K562 (cell line): ENCODE measurements around the gene MAN1A1. TPM values are rescaled to one million over a fixed set of nuclear protein-coding genes. Genes with fewer than 3 reads are reported as not detected.
A peak's percentile ranks its signal among the peaks of the same experiment; 100 is the strongest.

ENCODE experiments used
- ATAC-seq: fragments of 200-7000 bp; cut with Tn5 transposase; 3 replicates; pipeline ENCODE4 v1.9.1; 2020; ENCODE audit warnings: moderate library complexity
- BruUV-seq: library from RNA; stranded (reverse); fragments of 400-500 nt; replicated peaks from 2 replicates; lab custom pipeline; 2021; lab: Mats Ljungman, UMichigan
- CTCF ChIA-PET: fragments of 300-600 bp; formaldehyde crosslinking; extraction: SDS; loops from one replicate; lab custom pipeline; 2021; ENCODE audit warnings: low intra/inter-chr PET ratio; lab: Yijun Ruan, JAX
- POLR2A ChIA-PET: fragments of 300-600, 350-650 bp; sonication (Branson Sonifier 250); formaldehyde crosslinking; extraction: SDS; loops from one replicate; lab custom pipeline; 2021; ENCODE audit warnings: antibody characterized with exemption, inconsistent platforms; lab: Yijun Ruan, JAX
- DNase-seq, 4 experiments: peaks; one replicate each; pipeline versions ENCODE4 v3.0.0 to v3.0.0-alpha.2; 2011 to 2018; ENCODE audit warnings: low spot score in 3 of 4, mixed read lengths in 3 of 4; ENCODE audit errors: extremely low read depth in 1 of 4
- FAIRE-seq: peaks from 2 replicates; lab custom pipeline; 2011; peaks lifted over from hg19 to GRCh38; lab: Jason Lieb, UNC
- H2AFZ ChIP-seq: 2 replicates; pipeline ENCODE4 v1.6.0; 2011; ENCODE audit warnings: low read depth, low read length, control low read depth, inconsistent platforms
- H3K27ac ChIP-seq: fragments of 200-600 bp; 3 replicates; pipeline ENCODE4 v1.8.0; 2011; ENCODE audit warnings: low read depth, mild to moderate bottlenecking, control low read depth, inconsistent platforms, low read length, moderate library complexity, mixed read lengths; ENCODE audit errors: extremely low read depth
- H3K27me3 ChIP-seq, 2 experiments: fragments of 300-600 bp in 1 of 2; 2 replicates in 1 of 2; 3 replicates in 1 of 2; pipeline versions ENCODE4 v1.6.0 to v1.8.0; 2011; ENCODE audit warnings: inconsistent platforms in 2 of 2, low read length in 2 of 2, mild to moderate bottlenecking in 1 of 2, mixed read lengths in 1 of 2, moderate library complexity in 1 of 2; ENCODE audit not compliant: control insufficient read depth in 2 of 2, insufficient read depth in 2 of 2
- H3K36me3 ChIP-seq: fragments of 300-600 bp; 3 replicates; pipeline ENCODE4 v1.8.0; 2011; ENCODE audit warnings: mild to moderate bottlenecking, low read length, inconsistent platforms; ENCODE audit not compliant: control insufficient read depth, insufficient read depth
- H3K4me1 ChIP-seq, 2 experiments: fragments of 200-600 bp in 1 of 2; replicated peaks in 1 of 2; 2 replicates in 1 of 2; 3 replicates in 1 of 2; pipeline versions ENCODE4 v1.5.1 to v1.8.0; 2011; ENCODE audit warnings: inconsistent platforms in 2 of 2, low read length in 2 of 2, mild to moderate bottlenecking in 1 of 2, mixed read lengths in 1 of 2, moderate library complexity in 1 of 2; ENCODE audit not compliant: control insufficient read depth in 2 of 2, insufficient read depth in 2 of 2
- H3K4me2 ChIP-seq: 2 replicates; pipeline ENCODE4 v1.6.1; 2011; ENCODE audit warnings: low read length, control low read depth, inconsistent platforms, mixed read lengths; ENCODE audit not compliant: insufficient read depth
- H3K4me3 ChIP-seq: fragments of 200-600 bp; sonication (generic), shearing (Covaris generic); 2 replicates; pipeline ENCODE4 v1.5.1; 2016; ENCODE audit warnings: control low read depth, inconsistent platforms
- H3K79me2 ChIP-seq: fragments of 200-600 bp; 3 replicates; pipeline ENCODE4 v1.8.0; 2011; ENCODE audit warnings: low read length, inconsistent platforms; ENCODE audit not compliant: control insufficient read depth, insufficient read depth
- H3K9ac ChIP-seq, 2 experiments: 2 replicates each; pipeline versions ENCODE4 v1.6.0 to v1.6.1; 2011; ENCODE audit warnings: low read depth in 2 of 2, low read length in 2 of 2, control low read depth in 1 of 2, inconsistent platforms in 1 of 2, mild to moderate bottlenecking in 1 of 2, mixed read lengths in 1 of 2; ENCODE audit not compliant: insufficient read depth in 1 of 2
- H3K9me1 ChIP-seq: one replicate; pipeline ENCODE4 v1.6.0; 2011; ENCODE audit warnings: inconsistent platforms, mild to moderate bottlenecking, low read length, moderate library complexity; ENCODE audit not compliant: control insufficient read depth, insufficient read depth
- H3K9me3 ChIP-seq: replicated peaks from 2 replicates; pipeline ENCODE4 v1.5.1; 2011; ENCODE audit warnings: low read depth, low read length, inconsistent platforms; ENCODE audit not compliant: control insufficient read depth, insufficient read depth
- H4K20me1 ChIP-seq: replicated peaks from 2 replicates; pipeline ENCODE4 v1.6.1; 2011; ENCODE audit warnings: low read length, inconsistent platforms, mixed read lengths; ENCODE audit not compliant: control insufficient read depth, insufficient read depth
- EP300 ChIP-seq: IDR thresholded peaks from 2 replicates; pipeline ENCODE4 v1.6.1; 2012; ENCODE audit warnings: low read length, improper control_type of control experiment
- ILF3 ChIP-seq: fragments of 450-650 bp; IDR thresholded peaks from 2 replicates; pipeline ENCODE4 v1.6.1; 2018; ENCODE audit warnings: antibody characterized with exemption, mild to moderate bottlenecking, moderate library complexity, borderline replicate concordance
- KAT2B ChIP-seq: IDR thresholded peaks from one replicate; pipeline ENCODE4 v1.6.1; 2012; ENCODE audit warnings: low read depth, mild to moderate bottlenecking, control low read depth, inconsistent platforms, low read length, moderate library complexity
- LEF1 ChIP-seq: fragments of 450-650 bp; IDR thresholded peaks from 2 replicates; pipeline ENCODE4 v1.6.1; 2016; ENCODE audit warnings: mild to moderate bottlenecking
- MEIS2 ChIP-seq: fragments of 450-650 bp; IDR thresholded peaks from 2 replicates; pipeline ENCODE4 v1.6.1; 2014; ENCODE audit warnings: mild to moderate bottlenecking; ENCODE audit not compliant: partially characterized antibody
- MYC ChIP-seq, 2 experiments: fragments of 250-450 bp in 1 of 2; sonication (Bioruptor Pico) in 1 of 2; IDR thresholded peaks; 2 replicates each; pipeline versions ENCODE4 v1.5.1 to v1.6.1; 2012 to 2021; ENCODE audit warnings: low read depth in 2 of 2, borderline replicate concordance in 1 of 2, improper control_type of control experiment in 1 of 2, low read length in 1 of 2, mild to moderate bottlenecking in 1 of 2, moderate library complexity in 1 of 2
- NFIC ChIP-seq: fragments of 450-650 bp; IDR thresholded peaks from 2 replicates; pipeline ENCODE4 v1.6.1; 2017; ENCODE audit warnings: mild to moderate bottlenecking, inconsistent platforms
- PKNOX1 ChIP-seq: fragments of 450-650 bp; IDR thresholded peaks from 2 replicates; pipeline ENCODE4 v1.6.1; 2016
- SMARCA4 ChIP-seq: fragments of 450-650 bp; IDR thresholded peaks from 2 replicates; pipeline ENCODE4 v1.6.1; 2016
- SMARCE1 ChIP-seq: fragments of 450-650 bp; IDR thresholded peaks from 2 replicates; pipeline ENCODE4 v1.7.1; 2016; ENCODE audit warnings: mild to moderate bottlenecking
- SOX6 ChIP-seq: fragments of 450-650 bp; IDR thresholded peaks from 2 replicates; pipeline ENCODE4 v1.6.1; 2014; ENCODE audit warnings: mild to moderate bottlenecking
- STAT5A ChIP-seq: IDR thresholded peaks from 2 replicates; pipeline ENCODE4 v1.6.1; 2012; ENCODE audit warnings: low read length, inconsistent platforms, borderline replicate concordance
- TCFL5 ChIP-seq: fragments of 250-450 bp; sonication (Bioruptor Pico); conservative IDR thresholded peaks from 2 replicates; pipeline ENCODE4 v1.6.1; 2021; ENCODE audit warnings: mild to moderate bottlenecking, moderate library complexity, matching md5 sums
- TRIM24 ChIP-seq, 2 experiments: fragments of 450-650 bp; IDR thresholded peaks; 2 replicates each; pipeline ENCODE4 v1.6.1; 2016
- ZBTB33 ChIP-seq: sonication (generic); formaldehyde crosslinking; IDR thresholded peaks from 2 replicates; pipeline ENCODE4 v1.8.1; 2023; ENCODE audit warnings: mild to moderate bottlenecking, missing genetic modification reagents
- ZEB2 ChIP-seq: fragments of 450-650 bp; IDR thresholded peaks from 2 replicates; pipeline ENCODE4 v1.6.1; 2016
- ZNF507 ChIP-seq: conservative IDR thresholded peaks from 2 replicates; pipeline ENCODE4 v1.6.1; 2017; ENCODE audit warnings: missing genetic modification characterization, missing compliant biosample characterization
- ZNF589 ChIP-seq: fragments of 200-800 bp; sonication (Bioruptor generic); IDR thresholded peaks from 2 replicates; pipeline ENCODE4 v1.6.1; 2016; ENCODE audit warnings: low read depth, missing genetic modification characterization, missing compliant biosample characterization
- ZNF707 ChIP-seq: fragments of 250-450 bp; sonication (Bioruptor Pico); conservative IDR thresholded peaks from 2 replicates; pipeline ENCODE4 v1.8.0; 2022; ENCODE audit warnings: inconsistent platforms, mild to moderate bottlenecking, moderate library complexity
- WGBS: fragments of 100-300 bp; shearing (Covaris generic); methylation state at CpG from one replicate; pipeline ENCODE4 v1.1.6; 2016; ENCODE audit warnings: low coverage, mixed read lengths; ENCODE audit not compliant: insufficient coverage; ENCODE audit errors: missing lambda C conversion rate; 5-methylcytosine and 5-hydroxymethylcytosine counted together
- in situ Hi-C: fragments of 300-500 bp; cut with MboI; formaldehyde crosslinking; loops from 4 replicates; pipeline ENCODE4 v1.15.0; 2018; ENCODE audit warnings: inconsistent platforms, mixed read lengths
- intact Hi-C: fragments of 100-400 bp; cut with micrococcal nuclease; formaldehyde crosslinking; loops from 2 replicates; pipeline ENCODE4 v1.14.2; 2022
- polyA plus RNA-seq, 8 experiments: library from polyadenylated mRNA; depleted of rRNA in 4 of 8; stranded (reverse) in 5 of 8; unstranded in 3 of 8; fragments of >200 nt; fragmentation: Nextera tagmentation in 2 of 8; fragmentation: Illumina TruSeq in 1 of 8; extraction: Ambion mirVana in 2 of 8; extraction: Trizol in 1 of 8; gene quantifications; 2 replicates each; pipeline versions ENCODE4 v1.2.1 to v1.2.3, GENCODE V29; 2011 to 2014; ENCODE audit warnings: inconsistent platforms in 1 of 8, missing spikeins in 1 of 8
- total RNA-seq, 7 experiments: library from RNA; depleted of rRNA in 6 of 7; stranded (reverse); fragments of >200 nt in 6 of 7; fragmentation: Illumina TruSeq in 2 of 7; extraction: Trizol in 2 of 7; gene quantifications; 2 replicates each; pipeline versions ENCODE4 v1.2.1 to v1.2.3, GENCODE V29; 2011 to 2021; ENCODE audit warnings: low replicate concordance in 1 of 7
- TF ChIP-seq, protein P1 (sequence below): fragments of 250-450 bp; sonication (Bioruptor Pico); IDR thresholded peaks from 2 replicates; pipeline ENCODE4 v1.9.0; 2021; ENCODE audit warnings: mild to moderate bottlenecking

The MAN1A1 gene
- total and polyA plus RNA-seq, 9 of the 15 experiments (the other 6 are each of a cell fraction or from before 2014, with no cell fraction given): 24.5 to 78.4 (median 59.7) TPM

DNA sequence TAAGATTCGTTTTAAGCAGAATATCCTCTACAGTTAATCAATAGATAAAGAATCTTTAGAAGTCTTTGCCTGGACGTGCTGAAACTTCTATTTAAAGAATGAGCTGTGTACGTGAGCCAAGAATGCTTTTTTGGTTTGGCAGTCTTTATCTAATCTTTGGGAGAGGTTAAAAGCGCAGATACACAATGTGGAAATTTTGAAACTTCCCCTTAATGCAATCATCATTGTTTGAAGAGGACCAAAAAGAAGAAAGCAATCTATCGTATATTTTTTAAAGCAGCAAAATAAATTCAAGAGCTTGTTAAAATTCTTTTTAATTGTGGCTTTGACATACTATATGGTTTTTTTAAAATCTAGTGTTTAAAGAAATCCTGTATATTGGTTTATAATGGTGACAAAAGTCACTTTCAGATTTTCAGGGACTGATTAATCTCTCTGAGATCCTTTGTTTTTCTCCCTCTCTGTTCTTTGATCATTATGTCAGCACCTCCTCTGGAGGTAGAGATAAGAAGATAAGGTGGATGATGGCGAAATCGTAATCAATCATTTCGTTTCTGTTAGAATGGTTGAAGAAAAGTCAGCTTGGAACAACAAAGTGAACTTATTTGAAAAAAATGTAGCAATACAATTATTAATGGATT lies 179.0 kb downstream of the MAN1A1 start:
- 4% methylated on average over 8 of the region's 8 CpGs for WGBS
- no peak overlapping the region for H3K4me2 ChIP-seq
- TF ChIP-seq SOX6 (peak; percentile 91), ZNF589 (no peak), NFIC (0 out of 2 replicates have a peak, but pooled peaks have one; percentile 9), PKNOX1 (peak; percentile 74), TRIM24 (IDR thresholded peaks at IDR 0.05) (0 out of 4 replicates have a peak, but pooled peaks of 1 of the 2 experiments have one; percentile 28), ZBTB33 (CRISPR knock-in tag) (no peak), KAT2B (no peak), ZNF507 (tag) (no peak), SMARCA4 (peak; percentile 81; the same call in 1 of the 2 replicates), SMARCE1 (peak; percentile 39; the same call in 1 of the 2 replicates), ZEB2 (0 out of 2 replicates have a peak, but pooled peaks have one; percentile 34), MYC (IDR thresholded peaks at IDR 0.05; ENCODE audit: low read depth, low read length) (no peak), MYC (CRISPR knock-in tag; IDR thresholded peaks at IDR 0.05; ENCODE audit: borderline replicate concordance, low read depth) (no peak), EP300 (peak; percentile 38; the same call in 1 of the 2 replicates), STAT5A (0 out of 2 replicates have a peak, but pooled peaks have one; percentile 15), MEIS2 (peak; percentile 97), ILF3 (no peak), ZNF707 (no peak), LEF1 (peak; percentile 93), TCFL5 (CRISPR knock-in tag) (no peak)
- TF ChIP-seq, protein P1, sequence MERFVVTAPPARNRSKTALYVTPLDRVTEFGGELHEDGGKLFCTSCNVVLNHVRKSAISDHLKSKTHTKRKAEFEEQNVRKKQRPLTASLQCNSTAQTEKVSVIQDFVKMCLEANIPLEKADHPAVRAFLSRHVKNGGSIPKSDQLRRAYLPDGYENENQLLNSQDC (CRISPR knock-in tag): no peak

More for the DNA sequence above, 179.0 kb downstream of the MAN1A1 start:
- Histone ChIP-seq H4K20me1 (no peaks in the 10 kb centered on the region), H3K36me3 (peaks cover 2% of the 10 kb centered on the region; the same call in 1 of the 3 replicates), H2AFZ (0 out of 2 replicates have a peak overlapping the region, but pooled peaks have one; percentile 15), H3K27ac (no peak overlapping the region), H3K4me3 (no peak overlapping the region), H3K9me3 (no peaks in the 10 kb centered on the region), H3K9me1 (no peaks in the 10 kb centered on the region), H3K27me3 (no peaks in the 10 kb centered on the region), H3K79me2 (no peaks in the 10 kb centered on the region), H3K9ac (no peak overlapping the region), H3K4me1 (peaks cover 0 to 32% of the 10 kb centered on the region in 2 experiments; a peak in 3 of 5 replicates)
- POLR2A ChIA-PET: interaction anchor here (0.6 to 1.0 kb wide), 3 partner anchors 10 to 21 kb away, joined by 3 read pairs; no protein-coding TSS in a partner anchor
- CTCF ChIA-PET: no interaction called here
- intact Hi-C loops: loop anchor here (2.0 kb wide), 1 partner anchor 32 kb away; no protein-coding TSS in a partner anchor
- ATAC-seq (no peak), FAIRE-seq (no peak), DNase-seq (no peak)
- in situ Hi-C loops: no loop called here
- BruUV-seq: no TSS peak
